GM21515 (cell line): ENCODE measurements around the gene TREH.
"Not testable (repeated sequence)": the region's sequence is repeated elsewhere in the genome, so short reads cannot be mapped to it uniquely, and the experiment has no call there.

Source experiments
- ATAC-seq: cut with Tn5 transposase; IDR thresholded peaks from one replicate; pipeline ENCODE4 v1.9.1; 2021; ENCODE audit not compliant: unreplicated experiment

The TREH gene

GRCh38 chr11:118612378-118612777 is 67.1 kb downstream of the TREH start:
- ATAC-seq, result no peak

- not testable (repeated sequence) for ATAC-seq
Measured at GRCh38 chr11:118611433-118611795, 68.0 kb downstream of the TREH start.

- no peak for ATAC-seq
Measured at GRCh38 chr11:118610773-118611432, 68.5 kb downstream of the TREH start.

GRCh38 chr11:118610225-118610772 is 69.2 kb downstream of the TREH start:
- no peak for ATAC-seq

- ATAC-seq, result no peak
Measured at GRCh38 chr11:118609380-118610224, 69.8 kb downstream of the TREH start.

- ATAC-seq, result no peak
Measured at GRCh38 chr11:118608360-118609227, 70.9 kb downstream of the TREH start.

GRCh38 chr11:118607401-118608359 is 71.8 kb downstream of the TREH start, which contains the start of gene PHLDB1:
Gene PHLDB1 (plus strand): TSS chr11:118607615. CDS start chr11:118613837, 6,222 bp downstream.
- no peak for ATAC-seq
